Measurements from ENCODE around the gene ARNT2. TPM values are rescaled to one million over a fixed set of nuclear protein-coding genes. Genes with fewer than 3 reads are reported as not detected.
"Not testable (repeated sequence)": the region's sequence is repeated elsewhere in the genome, so short reads cannot be mapped to it uniquely, and the experiment has no call there.

ARNT2 gene
- total RNA-seq, 1 experiment from 2014 or later = 7.0 TPM

DNA sequence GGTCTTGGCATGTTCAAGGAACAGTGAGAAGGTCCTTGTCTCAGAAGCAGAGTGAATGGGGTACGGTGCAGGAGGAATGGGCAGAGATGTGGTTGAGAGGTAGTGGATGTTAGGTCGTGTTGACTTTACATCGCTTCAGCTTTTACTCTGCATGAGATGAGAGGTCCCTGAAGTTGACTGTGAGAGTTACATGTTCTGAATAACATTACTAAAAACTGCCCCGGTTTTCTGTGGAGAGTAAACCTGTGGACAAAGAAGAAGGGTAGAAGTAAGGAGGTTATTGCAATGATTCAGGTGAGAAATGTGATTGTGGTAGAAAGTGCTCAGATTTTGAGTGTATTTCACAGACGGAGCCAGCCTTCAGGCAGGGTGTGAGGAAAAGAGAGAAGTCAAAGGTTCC is 105.6 kb downstream of the ARNT2 start (continued):
- TF ChIP-seq, protein P1, sequence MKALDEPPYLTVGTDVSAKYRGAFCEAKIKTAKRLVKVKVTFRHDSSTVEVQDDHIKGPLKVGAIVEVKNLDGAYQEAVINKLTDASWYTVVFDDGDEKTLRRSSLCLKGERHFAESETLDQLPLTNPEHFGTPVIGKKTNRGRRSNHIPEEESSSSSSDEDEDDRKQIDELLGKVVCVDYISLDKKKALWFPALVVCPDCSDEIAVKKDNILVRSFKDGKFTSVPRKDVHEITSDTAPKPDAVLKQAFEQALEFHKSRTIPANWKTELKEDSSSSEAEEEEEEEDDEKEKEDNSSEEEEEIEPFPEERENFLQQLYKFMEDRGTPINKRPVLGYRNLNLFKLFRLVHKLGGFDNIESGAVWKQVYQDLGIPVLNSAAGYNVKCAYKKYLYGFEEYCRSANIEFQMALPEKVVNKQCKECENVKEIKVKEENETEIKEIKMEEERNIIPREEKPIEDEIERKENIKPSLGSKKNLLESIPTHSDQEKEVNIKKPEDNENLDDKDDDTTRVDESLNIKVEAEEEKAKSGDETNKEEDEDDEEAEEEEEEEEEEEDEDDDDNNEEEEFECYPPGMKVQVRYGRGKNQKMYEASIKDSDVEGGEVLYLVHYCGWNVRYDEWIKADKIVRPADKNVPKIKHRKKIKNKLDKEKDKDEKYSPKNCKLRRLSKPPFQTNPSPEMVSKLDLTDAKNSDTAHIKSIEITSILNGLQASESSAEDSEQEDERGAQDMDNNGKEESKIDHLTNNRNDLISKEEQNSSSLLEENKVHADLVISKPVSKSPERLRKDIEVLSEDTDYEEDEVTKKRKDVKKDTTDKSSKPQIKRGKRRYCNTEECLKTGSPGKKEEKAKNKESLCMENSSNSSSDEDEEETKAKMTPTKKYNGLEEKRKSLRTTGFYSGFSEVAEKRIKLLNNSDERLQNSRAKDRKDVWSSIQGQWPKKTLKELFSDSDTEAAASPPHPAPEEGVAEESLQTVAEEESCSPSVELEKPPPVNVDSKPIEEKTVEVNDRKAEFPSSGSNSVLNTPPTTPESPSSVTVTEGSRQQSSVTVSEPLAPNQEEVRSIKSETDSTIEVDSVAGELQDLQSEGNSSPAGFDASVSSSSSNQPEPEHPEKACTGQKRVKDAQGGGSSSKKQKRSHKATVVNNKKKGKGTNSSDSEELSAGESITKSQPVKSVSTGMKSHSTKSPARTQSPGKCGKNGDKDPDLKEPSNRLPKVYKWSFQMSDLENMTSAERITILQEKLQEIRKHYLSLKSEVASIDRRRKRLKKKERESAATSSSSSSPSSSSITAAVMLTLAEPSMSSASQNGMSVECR (CRISPR knock-in tag; IDR thresholded peaks at IDR 0.05; ENCODE audit: borderline replicate concordance) = no peak
- TF ChIP-seq SMAD3 (CRISPR knock-in tag; IDR thresholded peaks at IDR 0.05; ENCODE audit: borderline replicate concordance) (no peak), OVOL2 (CRISPR knock-in tag; IDR thresholded peaks at IDR 0.05; ENCODE audit: borderline replicate concordance) (no peak), IRF1 (CRISPR knock-in tag; IDR thresholded peaks at IDR 0.05) (no peak), ZNF138 (CRISPR knock-in tag; conservative IDR thresholded peaks at IDR 0.05) (no peak), NFYB (CRISPR knock-in tag; conservative IDR thresholded peaks at IDR 0.05; ENCODE audit: low read depth) (no peak), CREB1 (CRISPR knock-in tag; IDR thresholded peaks at IDR 0.05) (no peak), SP1 (CRISPR knock-in tag; conservative IDR thresholded peaks at IDR 0.05) (no peak)
- TF ChIP-seq, protein P2, sequence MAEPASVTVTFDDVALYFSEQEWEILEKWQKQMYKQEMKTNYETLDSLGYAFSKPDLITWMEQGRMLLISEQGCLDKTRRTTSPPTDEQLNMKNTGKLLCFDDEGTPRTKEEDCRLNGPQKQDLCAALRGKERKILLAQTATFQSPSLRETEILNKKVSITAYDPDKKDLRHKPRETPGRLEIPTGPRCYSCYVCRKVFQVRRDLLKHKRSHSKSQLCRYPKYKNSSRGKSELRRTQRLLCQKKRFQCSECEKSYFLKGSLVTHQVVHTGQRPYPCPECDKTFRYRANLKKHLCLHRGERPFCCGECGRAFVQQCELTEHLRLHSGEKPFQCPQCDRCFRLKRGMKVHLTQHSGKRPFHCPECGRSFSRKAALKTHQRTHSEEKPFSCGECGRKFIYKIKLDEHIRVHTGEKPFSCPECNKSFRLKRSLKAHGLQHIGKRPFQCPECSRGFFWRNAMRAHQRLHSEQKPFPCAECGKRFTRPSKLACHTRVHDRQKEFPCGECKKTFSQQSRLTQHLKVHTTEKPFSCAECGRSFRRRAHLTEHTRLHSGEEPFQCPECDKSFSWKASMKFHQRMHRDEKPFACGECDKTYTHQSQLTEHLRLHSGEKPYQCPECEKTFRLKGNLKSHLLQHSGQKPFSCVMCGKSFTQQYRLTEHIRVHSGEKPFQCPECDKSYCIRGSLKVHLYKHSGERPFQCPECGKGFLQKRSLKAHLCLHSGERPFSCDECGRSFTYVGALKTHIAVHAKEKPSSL (CRISPR knock-in tag; conservative IDR thresholded peaks at IDR 0.05) = no peak
- TF ChIP-seq, protein P3, sequence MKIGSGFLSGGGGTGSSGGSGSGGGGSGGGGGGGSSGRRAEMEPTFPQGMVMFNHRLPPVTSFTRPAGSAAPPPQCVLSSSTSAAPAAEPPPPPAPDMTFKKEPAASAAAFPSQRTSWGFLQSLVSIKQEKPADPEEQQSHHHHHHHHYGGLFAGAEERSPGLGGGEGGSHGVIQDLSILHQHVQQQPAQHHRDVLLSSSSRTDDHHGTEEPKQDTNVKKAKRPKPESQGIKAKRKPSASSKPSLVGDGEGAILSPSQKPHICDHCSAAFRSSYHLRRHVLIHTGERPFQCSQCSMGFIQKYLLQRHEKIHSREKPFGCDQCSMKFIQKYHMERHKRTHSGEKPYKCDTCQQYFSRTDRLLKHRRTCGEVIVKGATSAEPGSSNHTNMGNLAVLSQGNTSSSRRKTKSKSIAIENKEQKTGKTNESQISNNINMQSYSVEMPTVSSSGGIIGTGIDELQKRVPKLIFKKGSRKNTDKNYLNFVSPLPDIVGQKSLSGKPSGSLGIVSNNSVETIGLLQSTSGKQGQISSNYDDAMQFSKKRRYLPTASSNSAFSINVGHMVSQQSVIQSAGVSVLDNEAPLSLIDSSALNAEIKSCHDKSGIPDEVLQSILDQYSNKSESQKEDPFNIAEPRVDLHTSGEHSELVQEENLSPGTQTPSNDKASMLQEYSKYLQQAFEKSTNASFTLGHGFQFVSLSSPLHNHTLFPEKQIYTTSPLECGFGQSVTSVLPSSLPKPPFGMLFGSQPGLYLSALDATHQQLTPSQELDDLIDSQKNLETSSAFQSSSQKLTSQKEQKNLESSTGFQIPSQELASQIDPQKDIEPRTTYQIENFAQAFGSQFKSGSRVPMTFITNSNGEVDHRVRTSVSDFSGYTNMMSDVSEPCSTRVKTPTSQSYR (CRISPR knock-in tag; IDR thresholded peaks at IDR 0.05) = no peak

- H3K4me1 Mint-ChIP-seq; H3K36me3 Mint-ChIP-seq; DNase-seq (ENCODE audit: low spot score); POLR2A ChIA-PET; CTCF ChIA-PET; H3K27me3 Mint-ChIP-seq (ENCODE audit: low read depth); ATAC-seq; H3K4me3 Mint-ChIP-seq; H3K27ac Mint-ChIP-seq: not testable (repeated sequence)
- peaks cover 13% of the 10 kb centered on the region; the same call in 1 of the 2 replicates for H3K9me3 Mint-ChIP-seq
These were observed 106.8 kb downstream of the ARNT2 start for GRCh38 chr15:80510985-80511384.

DNA sequence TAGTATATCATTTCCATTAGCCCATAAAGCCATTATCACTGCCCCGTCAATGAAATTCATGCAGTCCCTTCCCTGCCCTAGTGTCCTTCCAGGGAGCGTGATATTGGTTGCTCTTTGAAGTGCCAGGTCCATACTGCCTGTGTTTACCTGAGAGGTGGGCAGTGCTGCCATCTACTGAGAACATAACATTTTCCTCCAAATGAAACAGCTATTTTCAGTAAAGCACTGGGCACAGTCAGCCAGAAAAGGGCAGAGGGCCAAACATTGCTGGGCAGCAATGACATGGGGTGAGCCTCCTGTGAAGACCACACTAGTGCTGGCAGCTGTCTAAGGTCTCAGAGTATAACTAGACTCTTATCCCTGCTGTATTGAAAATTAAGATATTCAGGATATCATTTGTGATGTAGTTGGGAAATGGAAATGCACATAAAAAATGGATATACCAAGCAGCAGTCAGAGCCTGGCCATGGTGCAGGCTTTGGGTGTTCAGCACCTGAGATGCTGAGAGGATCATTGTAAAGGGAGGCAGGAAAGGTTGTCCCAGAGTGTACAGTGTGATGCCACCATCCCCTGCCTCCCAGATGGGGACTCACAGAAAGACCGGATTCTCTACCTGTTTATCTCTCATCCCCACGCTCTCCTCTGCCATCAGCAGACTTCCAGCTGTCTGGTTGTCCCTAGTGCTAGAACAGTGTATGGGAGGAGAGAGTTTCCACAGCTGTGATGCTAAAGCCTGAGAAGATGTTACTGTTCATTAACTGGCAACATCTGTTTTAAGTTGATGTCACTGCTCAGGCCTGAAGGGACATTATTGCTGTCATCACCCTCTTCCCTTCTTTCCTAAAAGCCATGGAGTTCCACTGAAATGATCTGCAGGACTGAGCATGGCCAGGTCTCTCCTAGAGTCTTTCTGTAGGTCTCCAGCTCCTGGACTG is 108.8 kb downstream of the ARNT2 start:
- POLR2A ChIA-PET = interaction anchor here (0.6 kb wide), 1 partner anchor 11 kb away, joined by 4 read pairs; no protein-coding TSS in a partner anchor
- CTCF ChIA-PET = interaction anchor here (0.6 to 1.3 kb wide), 6 partner anchors 14 to 613 kb away, joined by 3 to 13 read pairs (median 4); no protein-coding TSS in a partner anchor
- Mint-ChIP-seq H3K4me3 (no peak overlapping the region), H3K36me3 (peaks cover 9% of the 10 kb centered on the region), H3K27ac (no peak overlapping the region), H3K4me1 (no peaks in the 10 kb centered on the region), H3K27me3 (ENCODE audit: low read depth) (no peaks in the 10 kb centered on the region), H3K9me3 (peaks cover 25% of the 10 kb centered on the region; the same call in 1 of the 2 replicates)
- ATAC-seq (peak; percentile 62), DNase-seq (ENCODE audit: low spot score) (no peak)
- TF ChIP-seq HMGA2 (CRISPR knock-in tag; IDR thresholded peaks at IDR 0.05) = no peak
- no peak for TF ChIP-seq ETV6 (CRISPR knock-in tag; IDR thresholded peaks at IDR 0.05)
- TF ChIP-seq MXD4 (CRISPR knock-in tag; IDR thresholded peaks at IDR 0.05; ENCODE audit: borderline replicate concordance) = no peak
- TF ChIP-seq ZNF121 (CRISPR knock-in tag; IDR thresholded peaks at IDR 0.05) = no peak
- TF ChIP-seq RELA (CRISPR knock-in tag; IDR thresholded peaks at IDR 0.05; ENCODE audit: borderline replicate concordance) = no peak
- no peak for TF ChIP-seq NR3C1 (CRISPR knock-in tag; conservative IDR thresholded peaks at IDR 0.05; ENCODE audit: low read depth)
- TF ChIP-seq ZNF396 (CRISPR knock-in tag; IDR thresholded peaks at IDR 0.05; ENCODE audit: borderline replicate concordance) = no peak
- TF ChIP-seq IRF2 (CRISPR knock-in tag; IDR thresholded peaks at IDR 0.05; ENCODE audit: borderline replicate concordance, low read depth) = no peak
- TF ChIP-seq, protein P4, sequence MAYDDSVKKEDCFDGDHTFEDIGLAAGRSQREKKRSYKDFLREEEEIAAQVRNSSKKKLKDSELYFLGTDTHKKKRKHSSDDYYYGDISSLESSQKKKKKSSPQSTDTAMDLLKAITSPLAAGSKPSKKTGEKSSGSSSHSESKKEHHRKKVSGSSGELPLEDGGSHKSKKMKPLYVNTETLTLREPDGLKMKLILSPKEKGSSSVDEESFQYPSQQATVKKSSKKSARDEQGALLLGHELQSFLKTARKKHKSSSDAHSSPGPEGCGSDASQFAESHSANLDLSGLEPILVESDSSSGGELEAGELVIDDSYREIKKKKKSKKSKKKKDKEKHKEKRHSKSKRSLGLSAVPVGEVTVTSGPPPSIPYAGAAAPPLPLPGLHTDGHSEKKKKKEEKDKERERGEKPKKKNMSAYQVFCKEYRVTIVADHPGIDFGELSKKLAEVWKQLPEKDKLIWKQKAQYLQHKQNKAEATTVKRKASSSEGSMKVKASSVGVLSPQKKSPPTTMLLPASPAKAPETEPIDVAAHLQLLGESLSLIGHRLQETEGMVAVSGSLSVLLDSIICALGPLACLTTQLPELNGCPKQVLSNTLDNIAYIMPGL (CRISPR knock-in tag; IDR thresholded peaks at IDR 0.05) = no peak
